HG02763 (cell line): ENCODE measurements around the gene DELE1.
"Not testable (repeated sequence)": the region's sequence is repeated elsewhere in the genome, so short reads cannot be mapped to it uniquely, and the experiment has no call there.

Source experiments
- ATAC-seq: cut with Tn5 transposase; IDR thresholded peaks from one replicate; pipeline ENCODE4 v1.9.1; 2021; ENCODE audit warnings: mild to moderate bottlenecking, moderate library complexity; ENCODE audit not compliant: unreplicated experiment

The DELE1 gene

GRCh38 chr5:141883892-141884318, 39.8 kb upstream of the DELE1 start:
- ATAC-seq, result no peak

GRCh38 chr5:141889282-141889871, 34.3 kb upstream of the DELE1 start:
- no peak for ATAC-seq

GRCh38 chr5:141890429-141890828, 33.2 kb upstream of the DELE1 start:
- ATAC-seq, result not testable (repeated sequence)

- no peak for ATAC-seq
Observed at GRCh38 chr5:141897425-141897824, 26.2 kb upstream of the DELE1 start.

- no peak for ATAC-seq
Observed at GRCh38 chr5:141898448-141899049, 25.1 kb upstream of the DELE1 start.

GRCh38 chr5:141902015-141902814, 21.5 kb upstream of the DELE1 start:
- no peak for ATAC-seq

- ATAC-seq, result no peak
Observed at GRCh38 chr5:141903261-141903660, 20.4 kb upstream of the DELE1 start.

GRCh38 chr5:141904551-141904950, 19.1 kb upstream of the DELE1 start:
- ATAC-seq, result no peak

- ATAC-seq, result no peak
Observed at GRCh38 chr5:141906517-141906916, 17.2 kb upstream of the DELE1 start.

- ATAC-seq, result no peak
Observed at GRCh38 chr5:141906972-141907371, 16.7 kb upstream of the DELE1 start.

- no peak for ATAC-seq
Observed at GRCh38 chr5:141908796-141909195, 14.9 kb upstream of the DELE1 start.

GRCh38 chr5:141909212-141909611, 14.5 kb upstream of the DELE1 start:
- no peak for ATAC-seq

- ATAC-seq, result no peak
Observed at GRCh38 chr5:141910271-141910673, 13.4 kb upstream of the DELE1 start.

GRCh38 chr5:141913560-141914198, 10.0 kb upstream of the DELE1 start:
- no peak for ATAC-seq

- ATAC-seq, result peak; percentile 70
Observed at GRCh38 chr5:141914199-141914743, 9.4 kb upstream of the DELE1 start.

GRCh38 chr5:141914797-141915196, 8.9 kb upstream of the DELE1 start:
- ATAC-seq, result no peak

- no peak for ATAC-seq
Observed at GRCh38 chr5:141915881-141916336, 7.8 kb upstream of the DELE1 start.

- ATAC-seq, result no peak
Observed at GRCh38 chr5:141916522-141916921, 7.1 kb upstream of the DELE1 start.

GRCh38 chr5:141917760-141918159, 5.9 kb upstream of the DELE1 start:
- no peak for ATAC-seq

- ATAC-seq, result no peak
Observed at GRCh38 chr5:141919218-141920119, 4.2 kb upstream of the DELE1 start.
